ENCODE measurements around the gene EFCAB12.
A peak's percentile ranks its signal among the peaks of the same experiment; 100 is the strongest.
"Not testable (repeated sequence)": the region's sequence is repeated elsewhere in the genome, so short reads cannot be mapped to it uniquely, and the experiment has no call there.

EFCAB12 gene

DNA sequence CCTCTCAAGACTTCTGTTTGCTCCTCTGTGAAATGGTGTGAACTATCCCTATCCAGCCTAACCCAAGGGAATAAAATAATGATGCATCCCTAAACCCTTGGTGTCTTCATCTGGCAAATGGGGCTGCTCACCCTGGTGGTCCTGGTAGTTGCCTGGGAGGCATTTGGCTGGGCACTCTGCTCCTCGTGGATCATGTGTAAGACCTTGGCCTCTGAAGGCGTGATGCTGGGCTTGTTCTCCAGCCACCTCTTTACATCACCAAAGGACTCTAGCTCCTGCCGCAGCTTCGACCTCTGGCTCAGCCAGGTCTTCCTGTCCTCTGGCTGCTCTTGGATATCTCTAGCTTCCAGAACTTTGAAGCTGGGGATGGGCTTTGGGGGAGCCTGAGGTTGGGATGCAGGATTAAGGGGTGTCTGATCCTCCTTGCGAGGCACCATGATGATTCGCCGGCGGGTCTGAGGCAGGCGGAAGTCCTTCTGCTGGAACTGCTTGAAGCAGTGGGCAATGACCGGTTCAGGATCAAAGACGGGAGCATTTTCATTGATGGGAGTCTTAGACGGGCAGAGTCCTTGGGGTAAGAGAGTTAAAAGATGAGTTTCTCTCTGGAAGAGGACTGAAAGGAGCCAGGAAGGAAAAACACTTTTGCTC, 7.1 kb downstream of the EFCAB12 start:
- DNase-seq (ENCODE audit: low spot score) = no peak

DNA sequence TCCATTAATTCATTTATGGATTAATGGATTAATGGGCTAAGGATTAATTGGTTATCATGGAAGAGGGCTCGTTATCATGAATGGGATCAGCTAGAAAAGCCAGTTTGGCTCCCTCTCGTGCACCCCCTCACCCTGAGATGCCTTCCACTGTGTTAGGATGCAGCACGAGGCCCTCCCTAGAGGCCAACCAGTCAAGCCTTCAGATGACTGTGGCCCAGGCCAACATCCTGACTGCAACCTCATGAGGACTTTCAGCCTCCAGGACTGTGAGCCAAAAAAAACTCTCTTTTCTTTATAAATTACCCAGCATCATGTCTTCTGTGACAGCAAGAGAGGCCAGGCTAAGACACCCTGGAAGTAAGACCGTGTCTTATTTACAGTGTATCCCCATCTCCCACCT, 9.0 kb downstream of the EFCAB12 start:
- DNase-seq (ENCODE audit: low spot score) = no peak

DNA sequence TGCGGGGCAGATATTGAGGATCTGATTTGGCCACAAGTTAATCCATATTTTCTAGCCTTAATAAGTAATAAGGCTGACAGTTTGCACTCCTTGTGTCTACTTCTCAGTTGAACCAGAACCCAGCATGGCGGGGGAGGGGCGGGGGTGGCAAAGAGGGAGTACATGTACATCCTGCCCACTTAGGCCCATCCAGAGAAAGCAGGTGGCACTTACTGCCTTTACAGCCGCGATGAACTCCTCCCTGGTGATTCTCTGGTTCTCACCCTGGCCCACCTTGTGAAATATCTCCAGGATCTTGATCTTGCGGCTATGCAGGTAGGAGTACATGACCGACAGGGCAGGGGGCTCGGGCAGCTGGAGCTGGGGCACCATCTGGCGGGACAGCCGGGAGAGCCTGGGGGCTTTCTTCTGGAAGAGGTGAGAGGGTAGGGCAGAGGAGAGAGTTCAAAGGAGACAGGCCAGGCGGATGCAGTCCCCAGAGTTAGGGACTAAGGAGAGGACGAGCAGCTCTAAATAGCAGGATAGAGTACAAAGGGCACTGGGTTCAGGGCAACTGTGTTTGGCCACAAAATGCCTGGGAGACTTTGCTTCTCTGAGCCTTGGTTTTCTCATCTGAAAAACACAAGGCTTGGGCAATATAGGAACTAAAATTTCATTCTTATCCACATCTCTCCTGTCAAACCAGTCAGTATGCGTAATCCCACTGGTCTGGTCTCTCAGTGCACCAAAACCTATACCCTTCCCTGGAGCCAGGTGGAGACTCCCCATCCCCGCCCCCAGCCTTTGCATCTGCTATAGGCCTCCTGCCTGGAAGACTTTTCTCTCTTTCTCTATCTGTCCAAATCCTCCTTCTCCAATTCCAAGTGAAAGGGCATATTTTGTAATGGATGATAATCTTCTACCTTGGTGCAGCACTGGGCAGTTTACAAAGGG, 10.1 kb downstream of the EFCAB12 start:
- DNase-seq (ENCODE audit: low spot score) = no peak

DNA sequence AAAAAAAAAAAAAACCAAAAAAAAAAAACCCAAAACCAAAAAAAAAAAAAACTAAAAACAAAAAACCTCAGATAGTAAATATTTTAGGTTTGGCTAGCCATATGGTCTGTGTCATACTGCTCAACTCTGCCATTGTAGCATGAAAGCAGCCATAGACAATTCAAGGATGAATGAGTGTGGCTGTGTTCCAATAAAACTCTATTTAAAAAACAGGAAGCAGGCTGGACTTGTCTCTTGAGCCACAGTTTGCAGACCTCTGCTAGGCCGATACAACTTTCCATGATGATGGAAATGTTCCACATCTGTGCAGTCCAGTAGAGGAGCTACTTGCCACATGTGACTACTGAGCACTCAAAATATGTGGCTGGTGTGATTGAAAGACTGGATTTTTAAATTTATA, 11.1 kb downstream of the EFCAB12 start:
- DNase-seq (ENCODE audit: low spot score) = no peak

DNA sequence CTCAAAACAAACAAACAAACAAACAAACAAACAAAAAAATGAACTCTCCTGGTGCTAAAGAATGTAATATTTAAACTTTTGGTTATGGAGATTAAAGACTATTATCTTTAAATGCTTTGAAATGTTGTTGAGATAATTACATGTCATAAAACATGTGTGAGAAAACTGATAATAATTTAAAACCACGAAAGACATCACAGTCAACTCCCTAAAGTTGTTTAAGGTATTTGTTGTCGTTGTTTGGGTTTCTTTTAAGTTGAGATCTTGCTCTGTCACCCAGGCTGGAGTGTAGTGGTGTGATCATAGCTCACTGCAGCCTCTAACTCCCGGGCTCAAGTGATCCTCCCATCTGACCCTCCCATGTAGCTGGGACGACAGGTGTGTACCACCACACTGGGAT, 12.0 kb downstream of the EFCAB12 start:
- DNase-seq (ENCODE audit: low spot score) = no peak

DNA sequence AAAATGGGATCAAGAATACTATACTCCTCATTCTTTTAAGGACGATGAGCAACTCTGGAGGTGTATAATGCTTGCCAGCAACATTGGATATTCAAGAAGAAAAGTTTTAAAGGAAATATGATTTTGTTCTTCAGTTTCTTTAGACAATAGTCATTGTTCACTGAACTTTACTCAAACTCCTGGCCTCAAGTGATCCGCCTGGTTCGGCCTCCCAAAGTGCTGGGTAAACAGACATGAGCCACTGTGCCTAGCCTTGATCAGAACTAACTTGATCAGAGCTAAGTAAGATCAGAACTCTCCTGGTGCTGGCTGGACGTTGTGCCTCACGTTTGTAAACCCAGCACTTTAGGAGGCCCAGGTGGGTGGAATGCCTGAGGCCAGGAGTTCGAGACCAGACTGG, 12.6 kb downstream of the EFCAB12 start:
- no peak for DNase-seq (ENCODE audit: low spot score)

DNA sequence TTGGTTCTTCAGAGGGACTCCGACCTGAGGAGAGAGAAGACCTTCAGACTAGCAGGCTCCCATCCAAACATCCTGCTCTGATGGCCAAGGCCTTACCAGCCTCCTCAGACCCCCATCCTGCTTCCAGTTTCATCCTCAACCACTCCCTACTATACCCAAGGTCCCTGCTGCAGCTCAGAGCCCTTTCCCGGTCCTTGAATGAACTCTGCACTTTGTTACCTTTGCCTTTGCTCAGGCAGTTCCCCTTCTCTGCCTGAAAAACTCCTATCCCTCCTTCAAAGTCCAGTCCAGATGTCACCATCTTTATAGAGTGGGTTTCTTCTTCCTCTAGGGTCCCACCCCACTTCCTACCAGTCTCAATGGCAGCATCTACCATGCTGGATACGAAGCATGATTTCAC, 13.1 kb downstream of the EFCAB12 start:
- no peak for DNase-seq (ENCODE audit: low spot score)

DNA sequence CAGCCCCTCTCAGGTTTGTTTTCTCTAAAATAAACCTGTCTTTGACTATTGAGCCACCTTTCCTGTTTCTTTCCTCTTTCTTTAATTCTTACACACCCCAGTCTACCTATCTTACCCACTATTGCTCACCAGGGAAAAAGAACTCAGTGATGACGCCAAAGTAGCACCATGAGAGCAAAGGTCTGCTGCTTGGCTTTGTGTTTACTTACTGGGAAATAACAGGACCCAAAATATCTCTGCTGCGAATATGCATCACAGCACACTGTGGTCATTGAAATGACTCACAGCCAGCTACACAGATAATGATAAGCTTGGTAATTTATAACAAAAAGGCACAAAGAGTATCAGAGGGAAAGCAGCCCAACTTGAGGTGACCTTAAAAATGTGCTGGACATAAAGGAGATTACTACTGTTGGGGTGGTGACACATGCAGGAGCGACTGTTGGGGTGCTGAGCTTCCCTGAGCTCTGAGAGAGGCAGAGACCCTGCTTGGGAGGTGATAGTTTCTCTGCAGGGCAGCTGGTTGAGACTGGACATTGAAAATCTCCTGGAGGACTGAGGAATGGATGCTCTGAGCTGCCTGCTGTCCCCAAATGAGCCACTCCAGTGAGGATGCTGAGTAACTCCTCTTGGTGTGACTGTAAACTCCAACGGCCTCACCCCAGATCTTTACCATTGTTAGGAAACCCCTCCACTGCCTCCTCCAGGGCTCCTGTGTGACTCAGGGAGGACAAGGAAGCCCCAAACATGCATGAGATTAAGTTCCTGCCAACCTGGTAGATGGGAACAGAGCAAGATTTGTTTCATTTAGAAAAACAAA, 14.5 kb downstream of the EFCAB12 start:
- DNase-seq (ENCODE audit: low spot score) = no peak

DNA sequence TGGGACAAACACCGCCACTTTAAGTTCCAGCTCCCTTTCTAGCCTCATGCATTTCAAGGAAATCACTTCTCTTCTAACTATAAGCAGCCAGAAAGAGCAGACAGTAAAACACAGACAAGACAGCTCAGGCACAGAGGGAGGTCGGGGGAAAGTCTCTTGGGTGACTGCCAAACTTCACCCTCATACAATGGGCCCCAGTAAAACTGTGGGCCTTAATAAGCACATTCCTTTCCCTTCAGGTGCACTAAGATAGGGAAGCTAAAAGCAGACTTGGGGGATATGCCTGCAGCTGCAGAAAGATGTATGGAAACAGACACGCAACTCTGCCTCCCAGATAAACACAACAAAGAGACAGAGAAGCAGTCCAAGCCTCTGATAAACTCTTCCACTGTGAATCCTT, 15.2 kb downstream of the EFCAB12 start:
- not testable (repeated sequence) for DNase-seq (ENCODE audit: low spot score)

DNA sequence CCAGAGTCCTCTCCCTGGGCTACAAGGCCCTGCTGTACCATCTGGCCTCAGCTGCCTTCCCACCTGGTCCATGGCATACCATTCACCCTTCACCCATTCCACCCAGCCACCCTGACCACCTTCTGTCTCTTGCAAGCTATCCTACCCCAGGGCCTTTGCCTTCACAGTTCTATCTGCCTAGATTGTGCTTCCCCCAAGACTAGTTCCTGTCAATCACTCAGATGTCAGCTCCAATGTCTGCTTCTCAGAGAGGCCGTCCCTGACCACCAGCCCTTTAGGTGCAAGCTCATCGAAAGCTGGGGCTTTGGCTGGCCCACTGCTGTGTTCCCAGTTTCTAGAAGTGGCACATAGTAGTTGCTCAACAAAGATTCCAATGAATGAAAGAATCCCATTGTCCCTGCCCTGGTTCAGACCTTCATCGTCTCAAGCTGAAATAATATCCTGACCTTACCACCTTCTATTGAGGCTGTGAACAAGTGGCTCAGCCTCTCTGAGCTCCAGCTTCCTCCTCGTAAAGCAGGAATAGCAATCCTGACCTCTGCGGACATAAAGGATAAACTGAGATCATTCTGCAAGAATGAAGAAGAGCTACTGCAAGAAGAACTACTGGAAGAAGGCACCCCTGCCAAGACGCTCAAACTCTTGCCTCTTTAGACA, 15.8 kb downstream of the EFCAB12 start:
- no peak for DNase-seq (ENCODE audit: low spot score)

DNA sequence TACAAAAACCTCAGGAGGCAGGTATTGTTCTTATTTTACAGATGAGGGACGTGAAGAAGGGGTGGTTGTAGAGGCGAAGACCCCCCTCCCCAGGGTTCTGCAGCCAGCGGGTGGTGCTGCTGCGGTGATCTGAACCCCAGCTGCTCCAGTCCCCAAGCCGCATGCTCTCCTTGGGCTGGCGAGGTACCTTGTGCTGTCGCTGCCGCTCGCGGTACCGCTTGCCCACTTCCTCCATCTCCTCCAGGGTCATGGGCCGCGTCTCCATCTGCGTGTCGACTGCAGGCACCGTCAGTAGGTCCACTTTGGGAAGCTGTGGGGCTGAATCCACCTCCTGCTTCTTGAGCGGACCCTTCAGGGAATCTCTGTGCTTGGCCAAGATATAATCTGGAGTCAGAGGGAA, 17.5 kb downstream of the EFCAB12 start:
- no peak for DNase-seq (ENCODE audit: low spot score)

DNA sequence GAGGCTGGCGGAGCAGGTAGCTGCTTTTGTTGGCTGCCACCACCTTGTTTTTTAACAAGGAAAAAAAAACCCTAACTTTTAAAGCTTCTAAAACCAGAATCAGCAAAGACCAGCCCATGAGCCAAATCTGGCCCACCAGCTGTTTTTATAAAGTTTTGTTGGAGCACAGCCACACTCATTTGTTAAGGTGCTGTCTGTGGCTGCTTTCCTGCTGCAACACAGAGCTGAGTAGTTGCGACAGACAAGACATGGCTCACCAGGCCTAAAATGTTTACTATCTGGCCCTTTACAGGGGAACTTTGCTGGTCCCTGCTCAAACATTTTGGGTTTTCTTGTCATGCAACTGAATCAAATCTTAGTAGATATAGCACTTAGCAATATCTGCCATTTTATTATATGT, 18.9 kb downstream of the EFCAB12 start:
- no peak for DNase-seq (ENCODE audit: low spot score)

DNA sequence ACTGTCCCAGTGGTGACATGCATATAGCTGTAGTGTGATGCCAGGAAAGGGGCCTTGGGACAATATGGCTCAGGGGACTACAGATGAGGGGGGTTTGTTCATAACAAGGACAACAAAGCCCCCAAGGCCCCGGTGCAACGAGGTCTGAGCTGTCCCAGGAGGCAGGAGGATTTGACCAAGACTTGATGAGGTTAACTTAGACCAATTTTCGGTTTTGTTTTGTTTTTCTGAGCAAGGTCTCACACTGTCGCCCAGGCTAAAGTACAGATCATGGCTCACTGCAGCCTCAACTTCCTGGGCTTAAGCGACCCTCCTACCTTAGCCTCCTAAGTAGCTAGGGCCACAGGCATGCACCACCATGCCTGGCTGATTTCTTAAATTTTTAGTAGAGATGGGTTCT, 23.8 kb downstream of the EFCAB12 start:
- DNase-seq (ENCODE audit: low spot score) = no peak

DNA sequence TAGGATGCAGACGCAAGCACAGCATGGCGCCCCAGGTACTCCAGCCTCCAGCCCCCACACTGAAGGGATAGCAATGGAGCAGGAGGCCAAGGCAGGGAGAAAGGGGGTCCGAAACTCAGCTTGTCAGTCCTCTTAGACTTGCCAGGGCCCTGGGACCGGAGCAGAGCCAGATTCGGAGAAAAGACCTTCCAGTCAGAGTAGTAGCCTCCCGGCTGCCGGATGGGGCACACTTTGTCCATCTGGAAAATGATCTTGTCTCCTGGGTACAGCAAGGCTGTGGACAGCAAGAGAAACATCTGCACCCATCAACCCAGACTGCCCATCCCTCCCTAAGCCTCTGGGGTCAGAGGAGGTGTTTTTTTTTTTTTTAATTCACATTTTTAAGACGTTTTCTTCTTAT, 24.3 kb downstream of the EFCAB12 start:
- DNase-seq (ENCODE audit: low spot score) = no peak

DNA sequence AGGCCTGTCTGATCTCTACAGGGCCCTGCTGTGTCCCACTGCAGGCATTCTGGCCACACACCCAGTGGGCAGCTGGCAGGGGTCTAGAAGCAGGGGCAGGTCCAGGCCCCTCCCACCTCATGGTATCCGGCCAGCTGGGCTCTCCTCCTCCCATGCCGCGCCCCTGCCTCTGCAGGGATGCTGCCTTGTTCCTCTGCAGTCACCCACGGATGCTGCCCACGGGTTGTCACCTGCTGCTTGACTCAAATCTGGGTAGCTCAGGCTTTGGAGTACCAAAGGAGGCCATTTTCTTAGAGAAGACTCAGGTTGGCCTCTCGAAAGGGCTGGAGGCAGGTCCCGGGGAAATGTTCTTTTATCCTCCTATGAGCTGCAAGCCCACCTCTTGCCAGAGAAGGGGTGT, 25.0 kb downstream of the EFCAB12 start:
- no peak for DNase-seq (ENCODE audit: low spot score)

DNA sequence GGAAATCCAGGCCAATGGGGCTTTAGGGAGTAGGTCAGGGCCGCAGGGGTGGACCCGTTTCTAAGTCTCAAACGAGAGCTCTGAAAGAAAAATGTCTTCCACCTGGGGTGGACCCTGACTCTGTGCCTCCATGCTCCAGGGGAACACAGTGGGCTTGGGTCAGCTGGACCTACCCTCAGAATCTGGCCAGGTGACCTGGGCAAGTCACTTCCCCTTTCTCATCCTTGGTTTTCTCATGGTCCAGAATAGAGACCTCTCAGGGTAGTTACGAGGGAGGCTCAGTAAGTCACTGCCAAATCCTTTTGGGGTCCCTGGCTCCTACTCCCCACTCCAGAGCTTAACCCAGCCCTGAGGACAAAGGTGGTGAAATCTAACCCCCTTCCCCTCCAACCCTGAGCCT, 25.8 kb downstream of the EFCAB12 start:
- no peak for DNase-seq (ENCODE audit: low spot score)

DNA sequence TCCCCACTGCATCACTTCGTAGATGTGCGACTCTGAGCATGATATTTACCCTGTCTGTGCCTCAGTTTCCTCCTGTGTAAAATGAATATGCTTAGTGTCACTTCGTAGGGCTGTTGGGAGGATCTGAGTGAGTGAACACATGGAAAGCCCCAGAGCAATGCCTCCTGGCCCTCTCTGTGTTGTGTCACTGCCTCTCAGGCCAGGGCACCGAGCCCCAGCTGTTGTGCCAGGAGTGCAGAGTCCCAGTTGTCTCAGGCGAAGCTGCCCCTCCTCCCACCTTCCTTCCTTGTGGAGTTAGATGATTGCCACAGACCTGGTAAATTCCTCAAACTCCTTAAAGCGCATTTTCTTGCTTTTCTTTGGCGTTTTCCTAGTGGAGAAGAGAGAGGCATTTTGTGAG, 26.2 kb downstream of the EFCAB12 start:
- no peak for DNase-seq (ENCODE audit: low spot score)

DNA sequence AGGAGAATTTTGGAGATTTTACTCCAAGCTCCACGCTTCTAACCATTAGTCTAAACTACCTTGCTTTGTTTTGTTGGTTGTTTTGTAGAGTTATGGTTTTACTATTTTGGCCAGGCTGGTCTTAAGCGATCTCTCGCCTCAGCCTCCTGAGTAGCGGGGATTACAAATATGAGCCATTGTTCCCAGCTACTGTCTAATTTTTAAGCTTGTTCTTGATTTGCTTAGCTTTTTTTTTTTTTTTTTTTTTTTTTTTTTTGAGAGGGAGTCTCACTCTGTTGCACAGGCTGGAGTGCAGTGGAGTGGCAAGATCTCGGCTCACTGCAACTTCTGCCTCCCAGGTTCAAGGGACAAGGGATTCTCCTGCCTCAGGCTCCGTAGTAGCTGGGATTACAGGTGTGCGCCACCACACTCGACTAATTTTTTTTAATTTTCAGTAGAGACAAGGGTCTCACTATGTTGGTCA, 28.5 kb downstream of the EFCAB12 start:
- no peak for DNase-seq (ENCODE audit: low spot score)

DNA sequence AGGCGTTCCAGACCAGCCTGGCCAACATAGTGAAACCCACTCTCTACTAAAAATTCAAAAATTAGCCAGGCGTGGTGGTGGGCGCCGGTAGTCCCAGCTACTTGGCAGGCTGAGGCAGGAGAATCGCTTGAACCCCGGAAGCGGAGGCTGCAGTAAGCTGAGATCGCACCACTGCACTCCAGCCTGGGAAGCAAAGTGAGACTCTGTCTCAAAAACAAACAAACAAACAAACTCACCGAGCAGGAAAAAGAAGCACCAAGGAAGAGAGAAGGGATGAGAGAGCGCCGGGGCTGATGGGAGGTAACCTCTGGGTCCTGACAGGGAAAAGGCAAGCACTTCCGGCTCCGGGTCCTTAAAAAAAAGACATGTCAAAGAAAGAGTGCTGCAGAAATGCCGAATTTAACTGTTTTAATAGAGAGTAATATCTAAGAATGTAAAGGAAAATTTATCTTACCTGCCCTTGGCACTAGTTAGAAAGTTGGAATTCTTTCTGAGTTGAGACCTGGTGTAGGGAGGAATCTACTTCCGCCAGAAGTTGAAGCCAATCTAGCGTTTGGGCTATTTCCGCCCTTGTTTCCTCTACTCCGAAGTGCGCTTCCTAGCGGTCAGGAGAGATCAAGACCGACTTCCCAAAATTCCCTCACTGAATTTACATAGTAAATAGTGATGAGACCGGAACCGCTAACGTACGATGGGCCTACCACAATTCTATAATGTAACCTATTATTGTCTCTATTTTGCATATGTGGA, 29.1 kb downstream of the EFCAB12 start:
- DNase-seq (ENCODE audit: low spot score) = peak; percentile 98

DNA sequence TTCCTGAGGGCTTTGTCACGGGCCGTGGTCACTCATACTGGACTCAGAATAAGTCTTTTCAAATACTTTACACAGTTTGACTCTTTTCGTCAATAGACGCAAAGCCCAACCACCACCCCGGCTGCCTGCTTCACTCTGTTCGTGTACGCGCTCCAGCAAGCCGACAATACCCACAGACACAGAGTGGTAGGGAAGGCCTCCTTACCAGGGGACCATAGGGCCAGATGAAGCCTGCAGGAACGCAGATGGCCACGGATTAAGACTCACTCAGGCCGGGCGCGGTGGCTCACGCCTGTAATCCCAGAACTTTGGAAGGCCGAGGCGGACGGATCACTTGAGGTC, 29.7 kb downstream of the EFCAB12 start:
- DNase-seq (ENCODE audit: low spot score) = peak; percentile 39

DNA sequence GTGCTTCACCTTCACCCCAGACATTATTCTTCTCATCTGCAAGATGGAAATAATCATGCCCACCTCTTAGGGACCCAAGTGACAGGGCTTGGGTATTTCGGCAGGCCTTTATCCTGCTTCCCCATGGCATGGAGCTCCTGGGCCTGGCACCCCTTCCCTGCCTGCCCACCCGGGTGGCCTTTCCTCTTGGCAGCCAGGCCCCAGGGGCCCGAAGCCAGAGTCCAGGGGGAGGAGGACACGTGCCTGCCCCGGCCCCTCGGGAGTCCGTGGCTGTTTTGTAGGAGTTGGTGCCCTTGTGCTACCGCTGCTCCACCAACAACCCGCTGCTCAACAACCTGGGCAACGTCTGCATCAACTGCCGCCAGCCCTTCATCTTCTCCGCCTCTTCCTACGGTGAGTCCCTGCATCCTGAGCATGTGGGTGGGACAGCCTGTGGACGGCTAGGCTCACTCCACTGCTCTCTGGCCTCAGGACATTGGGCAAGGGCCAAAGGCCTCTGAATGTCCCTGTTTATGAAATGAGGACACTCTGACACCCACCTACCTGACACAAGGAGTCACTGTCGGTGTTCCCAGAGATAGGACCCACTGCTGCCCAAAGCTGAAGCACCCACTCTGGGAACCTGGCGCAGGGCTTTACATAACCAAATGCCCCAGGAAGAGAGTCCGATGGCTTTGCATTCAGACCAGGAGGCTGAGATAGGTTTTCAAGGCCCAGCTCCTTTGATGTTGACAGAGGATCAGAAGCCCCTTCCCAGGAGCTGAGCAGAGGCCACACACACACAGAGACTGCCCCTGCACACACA, 34.5 kb downstream of the EFCAB12 start:
- DNase-seq (ENCODE audit: low spot score) = not testable (repeated sequence)
